GM18499 (cell line): ENCODE results near the gene CHP2.
"Not testable (repeated sequence)": the region's sequence is repeated elsewhere in the genome, so short reads cannot be mapped to it uniquely, and the experiment has no call there.

Experiments used
- ATAC-seq: cut with Tn5 transposase; IDR thresholded peaks from one replicate; pipeline ENCODE4 v1.9.1; 2021; ENCODE audit warnings: moderate number of reproducible peaks; ENCODE audit not compliant: insufficient read depth, unreplicated experiment

CHP2 gene

GRCh38 chr16:23754594-23755483, at the start of gene CHP2:
Gene CHP2 (plus strand): TSS chr16:23755026. CDS start chr16:23755050, 24 bp downstream.
- ATAC-seq, result no peak

GRCh38 chr16:23705517-23705902, 49.3 kb upstream of the CHP2 start:
- ATAC-seq, result no peak

GRCh38 chr16:23706439-23706838, 48.4 kb upstream of the CHP2 start:
- ATAC-seq, result no peak

- no peak for ATAC-seq
Observed at GRCh38 chr16:23709536-23709935, 45.3 kb upstream of the CHP2 start.

- ATAC-seq, result no peak
Observed at GRCh38 chr16:23710008-23710407, 44.8 kb upstream of the CHP2 start.

- no peak for ATAC-seq
Observed at GRCh38 chr16:23710504-23710903, 44.3 kb upstream of the CHP2 start.

- no peak for ATAC-seq
Observed at GRCh38 chr16:23711785-23712184, 43.0 kb upstream of the CHP2 start.

GRCh38 chr16:23712976-23713375, 41.9 kb upstream of the CHP2 start, which contains the start of gene ERN2:
Gene ERN2 (minus strand): TSS chr16:23713222. CDS start chr16:23713187, 35 bp downstream.
- ATAC-seq, result no peak

- no peak for ATAC-seq
Observed at GRCh38 chr16:23716484-23716883, 38.3 kb upstream of the CHP2 start.

GRCh38 chr16:23722613-23723240, 32.1 kb upstream of the CHP2 start:
- not testable (repeated sequence) for ATAC-seq

- no peak for ATAC-seq
Observed at GRCh38 chr16:23724096-23724784, 30.6 kb upstream of the CHP2 start.

GRCh38 chr16:23724785-23725131, 30.1 kb upstream of the CHP2 start:
- ATAC-seq, result no peak

GRCh38 chr16:23726710-23727109, 28.1 kb upstream of the CHP2 start:
- no peak for ATAC-seq

- no peak for ATAC-seq
Observed at GRCh38 chr16:23728112-23728477, 26.7 kb upstream of the CHP2 start.

GRCh38 chr16:23729503-23730424, 25.1 kb upstream of the CHP2 start:
- no peak for ATAC-seq

GRCh38 chr16:23734176-23734893, 20.5 kb upstream of the CHP2 start:
- no peak for ATAC-seq

- ATAC-seq, result not testable (repeated sequence)
Observed at GRCh38 chr16:23737423-23738028, 17.3 kb upstream of the CHP2 start.

GRCh38 chr16:23739516-23739915, 15.3 kb upstream of the CHP2 start:
- ATAC-seq, result no peak

- no peak for ATAC-seq
Observed at GRCh38 chr16:23741675-23742303, 13.0 kb upstream of the CHP2 start.
